Naive thymus-derived CD8-positive, alpha-beta T cell (primary cell): ENCODE data around the gene BRINP3. TPM values are rescaled to one million over a fixed set of nuclear protein-coding genes. Genes with fewer than 3 reads are reported as not detected.
"Not testable (repeated sequence)": the region's sequence is repeated elsewhere in the genome, so short reads cannot be mapped to it uniquely, and the experiment has no call there.

Experiments
- ATAC-seq, 2 donors: fragments of 150-1000 bp; cut with Tn5 transposase in 1 of 2; sonication (Bioruptor Pico), chemical (Tn5 transposase) in 1 of 2; 1 replicate in 1 of 2; 2 replicates in 1 of 2; pipeline ENCODE4 v1.10.0; 2021; ENCODE audit warnings: mild to moderate bottlenecking in 2 of 2, moderate library complexity in 2 of 2
- POLR2A ChIA-PET: fragments of 350-600 bp; sonication (Branson Sonifier 250); formaldehyde crosslinking; loops from one replicate; lab custom pipeline; 2021; ENCODE audit warnings: antibody characterized with exemption; lab: Charles Lee
- DNase-seq, 10 donors: peaks; one replicate each; pipeline versions ENCODE4 v3.0.0 to v3.0.0-alpha.2; 2020 to 2022
- H3K27ac Mint-ChIP-seq, 10 donors: one replicate each; pipeline ENCODE4 v1.8.0; 2020 to 2022; ENCODE audit warnings: mild to moderate bottlenecking in 10 of 10, mixed read lengths in 10 of 10, moderate library complexity in 4 of 10, inconsistent platforms in 1 of 10
- H3K27me3 Mint-ChIP-seq, 5 donors: one replicate each; pipeline ENCODE4 v1.8.0; 2021 to 2022; ENCODE audit warnings: mixed read lengths in 5 of 5
- H3K36me3 Mint-ChIP-seq, 3 donors: one replicate each; pipeline ENCODE4 v1.8.0; 2020 to 2022; ENCODE audit warnings: mixed read lengths in 3 of 3, mild to moderate bottlenecking in 2 of 3, inconsistent platforms in 1 of 3
- H3K4me1 Mint-ChIP-seq, 4 donors: one replicate each; pipeline ENCODE4 v1.8.0; 2021 to 2022; ENCODE audit warnings: mixed read lengths in 4 of 4
- H3K4me3 Mint-ChIP-seq, 10 donors: one replicate each; pipeline ENCODE4 v1.8.0; 2020 to 2022; ENCODE audit warnings: mild to moderate bottlenecking in 10 of 10, mixed read lengths in 10 of 10, moderate library complexity in 6 of 10, inconsistent platforms in 1 of 10
- H3K9me3 Mint-ChIP-seq, 9 donors: one replicate each; pipeline ENCODE4 v1.8.0; 2020 to 2022; ENCODE audit warnings: mixed read lengths in 9 of 9, mild to moderate bottlenecking in 3 of 9, inconsistent platforms in 1 of 9, moderate library complexity in 1 of 9
- polyA plus RNA-seq, 3 donors: library from polyadenylated mRNA; unstranded; fragments of 300-500 nt; fragmentation: Illumina TruSeq; gene quantifications; one replicate each; pipeline ENCODE4 v1.2.3, GENCODE V29; 2021
- total RNA-seq, 8 experiments: library from RNA in 2 of 8; stranded (reverse) in 2 of 8; gene quantifications; one replicate each; pipeline ENCODE4 v1.2.3 and lab custom pipeline; 2021 to 2026

The BRINP3 gene
- total and polyA plus RNA-seq, 5 experiments from 2014 or later, result not detected

- DNase-seq, result no peak
- ATAC-seq, result no peak
- POLR2A ChIA-PET, result no interaction called here
- Mint-ChIP-seq H3K27ac (no peak overlapping the region), H3K4me3 (no peak overlapping the region), H3K36me3 (no peaks in the 10 kb centered on the region), H3K4me1 (no peaks in the 10 kb centered on the region), H3K27me3 (no peaks in the 10 kb centered on the region), H3K9me3 (peaks cover 0 to 16% (median 3%) of the 10 kb centered on the region in 9 donors)
These were observed 309.4 kb downstream of the BRINP3 start for GRCh38 chr1:190168116-190168892.

- Mint-ChIP-seq H3K27me3 (no peaks in the 10 kb centered on the region), H3K9me3 (peaks cover 0 to 20% (median 8%) of the 10 kb centered on the region in 9 donors), H3K36me3 (no peaks in the 10 kb centered on the region), H3K27ac (no peak overlapping the region), H3K4me1 (no peaks in the 10 kb centered on the region), H3K4me3 (no peak overlapping the region)
- no peak for ATAC-seq
- DNase-seq, result no peak
- POLR2A ChIA-PET, result no interaction called here
These were observed 318.5 kb downstream of the BRINP3 start for GRCh38 chr1:190159146-190159545.

- no peaks in the 10 kb centered on the region for H3K27me3 Mint-ChIP-seq
- no peak overlapping the region for H3K4me3 Mint-ChIP-seq
- H3K4me1 Mint-ChIP-seq, result no peaks in the 10 kb centered on the region
- DNase-seq (no peak), ATAC-seq (no peak)
- no peak overlapping the region for H3K27ac Mint-ChIP-seq
- H3K36me3 Mint-ChIP-seq, result no peaks in the 10 kb centered on the region
- POLR2A ChIA-PET, result no interaction called here
- peaks cover 0 to 15% (median 9%) of the 10 kb centered on the region in 9 donors for H3K9me3 Mint-ChIP-seq
These were observed 322.9 kb downstream of the BRINP3 start for GRCh38 chr1:190154744-190155143.

- Mint-ChIP-seq H3K36me3 (no peaks in the 10 kb centered on the region), H3K27me3 (no peaks in the 10 kb centered on the region), H3K4me1 (no peaks in the 10 kb centered on the region), H3K9me3 (peaks cover 0 to 11% (median 9%) of the 10 kb centered on the region in 9 donors), H3K4me3 (no peak overlapping the region), H3K27ac (no peak overlapping the region)
- ATAC-seq (no peak), DNase-seq (no peak)
- POLR2A ChIA-PET, result no interaction called here
These were observed 330.0 kb downstream of the BRINP3 start for GRCh38 chr1:190147616-190148015.

- POLR2A ChIA-PET, result no interaction called here
- Mint-ChIP-seq H3K9me3 (peaks cover 0 to 11% (median 8%) of the 10 kb centered on the region in 9 donors), H3K4me1 (no peaks in the 10 kb centered on the region), H3K27me3 (no peaks in the 10 kb centered on the region), H3K27ac (no peak overlapping the region), H3K4me3 (no peak overlapping the region), H3K36me3 (no peaks in the 10 kb centered on the region)
- ATAC-seq (no peak), DNase-seq (no peak)
These were observed 333.0 kb downstream of the BRINP3 start for GRCh38 chr1:190144650-190145049.

GRCh38 chr1:190140644-190141043 is 337.0 kb downstream of the BRINP3 start:
- Mint-ChIP-seq H3K9me3 (peaks cover 0 to 29% (median 8%) of the 10 kb centered on the region in 9 donors), H3K4me3 (no peak overlapping the region), H3K4me1 (no peaks in the 10 kb centered on the region), H3K36me3 (no peaks in the 10 kb centered on the region), H3K27ac (no peak overlapping the region), H3K27me3 (no peaks in the 10 kb centered on the region)
- DNase-seq (no peak), ATAC-seq (no peak)
- POLR2A ChIA-PET, result no interaction called here

- Mint-ChIP-seq H3K4me1 (no peaks in the 10 kb centered on the region), H3K27ac (no peak overlapping the region), H3K27me3 (no peaks in the 10 kb centered on the region), H3K9me3 (peaks cover 0 to 34% (median 10%) of the 10 kb centered on the region in 9 donors), H3K4me3 (no peak overlapping the region), H3K36me3 (no peaks in the 10 kb centered on the region)
- POLR2A ChIA-PET, result no interaction called here
- ATAC-seq (no peak), DNase-seq (no peak)
These were observed 339.0 kb downstream of the BRINP3 start for GRCh38 chr1:190138702-190139101.

- H3K27me3 Mint-ChIP-seq, result no peaks in the 10 kb centered on the region
- no peaks in the 10 kb centered on the region for H3K4me1 Mint-ChIP-seq
- no peaks in the 10 kb centered on the region for H3K36me3 Mint-ChIP-seq
- ATAC-seq (no peak), DNase-seq (no peak)
- H3K9me3 Mint-ChIP-seq, result peaks cover 0 to 33% (median 11%) of the 10 kb centered on the region in 9 donors
- no peak overlapping the region for H3K4me3 Mint-ChIP-seq
- POLR2A ChIA-PET, result no interaction called here
- no peak overlapping the region for H3K27ac Mint-ChIP-seq
These were observed 339.4 kb downstream of the BRINP3 start for GRCh38 chr1:190138266-190138665.

- H3K9me3 Mint-ChIP-seq, result peaks cover 1 to 12% (median 9%) of the 10 kb centered on the region in 9 donors
- DNase-seq (no peak), ATAC-seq (no peak)
- H3K4me1 Mint-ChIP-seq, result no peaks in the 10 kb centered on the region
- no peak overlapping the region for H3K27ac Mint-ChIP-seq
- POLR2A ChIA-PET, result no interaction called here
- H3K27me3 Mint-ChIP-seq, result no peaks in the 10 kb centered on the region
- H3K36me3 Mint-ChIP-seq, result no peaks in the 10 kb centered on the region
- H3K4me3 Mint-ChIP-seq, result no peak overlapping the region
These were observed 348.3 kb downstream of the BRINP3 start for GRCh38 chr1:190129366-190129765.

GRCh38 chr1:190126728-190127127 is 350.9 kb downstream of the BRINP3 start:
- no peak for DNase-seq
- no peak for ATAC-seq
- Mint-ChIP-seq H3K4me1 (no peaks in the 10 kb centered on the region), H3K27me3 (no peaks in the 10 kb centered on the region), H3K4me3 (no peak overlapping the region), H3K27ac (no peak overlapping the region), H3K36me3 (no peaks in the 10 kb centered on the region), H3K9me3 (peaks cover 0 to 13% (median 4%) of the 10 kb centered on the region in 9 donors)
- POLR2A ChIA-PET, result no interaction called here

GRCh38 chr1:190124068-190124467 is 353.6 kb downstream of the BRINP3 start:
- no peak overlapping the region for H3K27ac Mint-ChIP-seq
- POLR2A ChIA-PET, result no interaction called here
- no peaks in the 10 kb centered on the region for H3K36me3 Mint-ChIP-seq
- DNase-seq (no peak), ATAC-seq (no peak)
- H3K4me1 Mint-ChIP-seq, result no peaks in the 10 kb centered on the region
- no peaks in the 10 kb centered on the region for H3K27me3 Mint-ChIP-seq
- H3K9me3 Mint-ChIP-seq, result peaks cover 0 to 9% (median 2%) of the 10 kb centered on the region in 9 donors
- no peak overlapping the region for H3K4me3 Mint-ChIP-seq

- H3K9me3 Mint-ChIP-seq, ATAC-seq, H3K36me3 Mint-ChIP-seq, H3K27me3 Mint-ChIP-seq, H3K4me3 Mint-ChIP-seq, POLR2A ChIA-PET, DNase-seq, H3K27ac Mint-ChIP-seq, H3K4me1 Mint-ChIP-seq: not testable (repeated sequence)
These were observed 357.1 kb downstream of the BRINP3 start for GRCh38 chr1:190120564-190120963.

- Mint-ChIP-seq H3K36me3 (no peaks in the 10 kb centered on the region), H3K4me3 (no peak overlapping the region), H3K27ac (no peak overlapping the region), H3K4me1 (no peaks in the 10 kb centered on the region), H3K9me3 (peaks cover 0 to 11% (median 4%) of the 10 kb centered on the region in 9 donors), H3K27me3 (no peaks in the 10 kb centered on the region)
- no peak for ATAC-seq
- DNase-seq, result no peak
- POLR2A ChIA-PET, result no interaction called here
These were observed 358.0 kb downstream of the BRINP3 start for GRCh38 chr1:190119683-190120082.

- peaks cover 0 to 16% (median 9%) of the 10 kb centered on the region in 9 donors for H3K9me3 Mint-ChIP-seq
- no peak overlapping the region for H3K27ac Mint-ChIP-seq
- ATAC-seq, result no peak
- no peaks in the 10 kb centered on the region for H3K36me3 Mint-ChIP-seq
- POLR2A ChIA-PET, result no interaction called here
- no peaks in the 10 kb centered on the region for H3K4me1 Mint-ChIP-seq
- H3K27me3 Mint-ChIP-seq, result no peaks in the 10 kb centered on the region
- H3K4me3 Mint-ChIP-seq, result no peak overlapping the region
- DNase-seq, result no peak
These were observed 360.7 kb downstream of the BRINP3 start for GRCh38 chr1:190116921-190117320.
